WTC11 (cell line): ENCODE measurements around the gene CBX7. TPM values are rescaled to one million over a fixed set of nuclear protein-coding genes. Genes with fewer than 3 reads are reported as not detected.

Experiments used
- ATAC-seq: fragments of 200-7000 bp; cut with Tn5 transposase; 2 replicates; pipeline ENCODE4 v1.10.0; 2021; ENCODE audit warnings: mild to moderate bottlenecking, moderate library complexity
- CTCF ChIA-PET: fragments of 300-600 bp; sonication (Branson Sonifier 250); formaldehyde crosslinking; loops from one replicate; lab custom pipeline; 2021; ENCODE audit warnings: antibody characterized with exemption; lab: Charles Lee
- POLR2A ChIA-PET: fragments of 350-600 bp; sonication (Branson Sonifier 250); formaldehyde crosslinking; loops from one replicate; lab custom pipeline; 2021; ENCODE audit warnings: antibody characterized with exemption; lab: Charles Lee
- DNase-seq: peaks from one replicate; pipeline ENCODE4 v3.0.0; 2021; ENCODE audit warnings: low spot score
- H3K27ac Mint-ChIP-seq: 2 replicates; pipeline ENCODE4 v1.8.0; 2021; ENCODE audit warnings: mixed read lengths
- H3K27me3 Mint-ChIP-seq: 2 replicates; pipeline ENCODE4 v1.8.0; 2021; ENCODE audit warnings: low read depth, mild to moderate bottlenecking, moderate library complexity, mixed read lengths
- H3K36me3 Mint-ChIP-seq: 2 replicates; pipeline ENCODE4 v1.8.0; 2021; ENCODE audit warnings: mixed read lengths
- H3K4me1 Mint-ChIP-seq: 2 replicates; pipeline ENCODE4 v1.8.0; 2022; ENCODE audit warnings: mixed read lengths
- H3K4me3 Mint-ChIP-seq: 2 replicates; pipeline ENCODE4 v1.8.0; 2021; ENCODE audit warnings: mild to moderate bottlenecking, moderate library complexity, mixed read lengths
- H3K9me3 Mint-ChIP-seq: 2 replicates; pipeline ENCODE4 v1.8.0; 2021; ENCODE audit warnings: mixed read lengths
- CBFB ChIP-seq: sonication (generic); formaldehyde crosslinking; IDR thresholded peaks from 2 replicates; pipeline ENCODE4 v1.8.1; 2022; ENCODE audit warnings: mild to moderate bottlenecking, low read depth, missing genetic modification reagents
- CREM ChIP-seq: sonication (generic); formaldehyde crosslinking; IDR thresholded peaks from 2 replicates; pipeline ENCODE4 v1.8.1; 2022; ENCODE audit warnings: mild to moderate bottlenecking, missing genetic modification reagents, moderate library complexity
- EMX1 ChIP-seq: fragments of 250-450 bp; sonication (Bioruptor Pico); IDR thresholded peaks from 2 replicates; pipeline ENCODE4 v1.8.0; 2021; ENCODE audit warnings: mild to moderate bottlenecking
- FOXP1 ChIP-seq: sonication (generic); formaldehyde crosslinking; IDR thresholded peaks from 2 replicates; pipeline ENCODE4 v1.8.0; 2022; ENCODE audit warnings: missing genetic modification reagents, mild to moderate bottlenecking, moderate library complexity, borderline replicate concordance
- IRF2 ChIP-seq: sonication (generic); formaldehyde crosslinking; IDR thresholded peaks from 2 replicates; pipeline ENCODE4 v1.8.0; 2022; ENCODE audit warnings: low read depth, missing genetic modification reagents, borderline replicate concordance
- JAZF1 ChIP-seq: fragments of 250-450 bp; sonication (Bioruptor Pico); IDR thresholded peaks from 2 replicates; pipeline ENCODE4 v1.9.0; 2021; ENCODE audit warnings: moderate library complexity, mild to moderate bottlenecking, inconsistent platforms
- NFATC4 ChIP-seq: fragments of 250-450 bp; sonication (Bioruptor Pico); IDR thresholded peaks from 2 replicates; pipeline ENCODE4 v1.9.0; 2021; ENCODE audit warnings: mild to moderate bottlenecking
- NFYB ChIP-seq: sonication (generic); formaldehyde crosslinking; conservative IDR thresholded peaks from 2 replicates; pipeline ENCODE4 v1.8.0; 2022; ENCODE audit warnings: low read depth, missing genetic modification reagents
- NR2C2 ChIP-seq: sonication (generic); formaldehyde crosslinking; IDR thresholded peaks from 2 replicates; pipeline ENCODE4 v1.8.0; 2022; ENCODE audit warnings: mild to moderate bottlenecking, missing genetic modification reagents
- PRRX2 ChIP-seq: fragments of 250-450 bp; sonication (Bioruptor Pico); IDR thresholded peaks from 2 replicates; pipeline ENCODE4 v1.8.0; 2021; ENCODE audit warnings: mild to moderate bottlenecking
- RELA ChIP-seq: sonication (generic); formaldehyde crosslinking; IDR thresholded peaks from 2 replicates; pipeline ENCODE4 v1.8.1; 2022; ENCODE audit warnings: missing genetic modification reagents, mild to moderate bottlenecking, borderline replicate concordance
- TEAD1 ChIP-seq: sonication (generic); formaldehyde crosslinking; IDR thresholded peaks from 2 replicates; pipeline ENCODE4 v1.8.0; 2022; ENCODE audit warnings: mild to moderate bottlenecking, missing genetic modification reagents
- ZNF317 ChIP-seq: sonication (generic); formaldehyde crosslinking; IDR thresholded peaks from 2 replicates; pipeline ENCODE4 v1.8.1; 2023; ENCODE audit warnings: low read depth, mild to moderate bottlenecking, moderate library complexity, missing genetic modification reagents, borderline replicate concordance
- ZNF671 ChIP-seq: fragments of 250-450 bp; sonication (Bioruptor Pico); IDR thresholded peaks from 2 replicates; pipeline ENCODE4 v1.8.0; 2021; ENCODE audit warnings: mild to moderate bottlenecking
- total RNA-seq: library from RNA; stranded (reverse); gene quantifications from 3 replicates; pipeline ENCODE4 v1.2.3, GENCODE V29; 2021
- TF ChIP-seq, protein P1 (sequence below): sonication (generic); formaldehyde crosslinking; IDR thresholded peaks from 2 replicates; pipeline ENCODE4 v1.8.0; 2022; ENCODE audit warnings: mild to moderate bottlenecking, missing genetic modification reagents
- TF ChIP-seq, protein P2 (sequence below): sonication (generic); formaldehyde crosslinking; IDR thresholded peaks from 2 replicates; pipeline ENCODE4 v1.8.1; 2023; ENCODE audit warnings: mild to moderate bottlenecking, missing genetic modification reagents, moderate library complexity
- TF ChIP-seq, protein P3 (sequence below): fragments of 250-450 bp; sonication (Bioruptor Pico); IDR thresholded peaks from 2 replicates; pipeline ENCODE4 v1.8.0; 2021; ENCODE audit warnings: mild to moderate bottlenecking
- TF ChIP-seq, protein P4 (sequence below): sonication (generic); formaldehyde crosslinking; IDR thresholded peaks from 2 replicates; pipeline ENCODE4 v1.8.1; 2022; ENCODE audit warnings: mild to moderate bottlenecking, moderate library complexity, missing genetic modification reagents
- TF ChIP-seq, protein P5 (sequence below): sonication (generic); formaldehyde crosslinking; IDR thresholded peaks from 2 replicates; pipeline ENCODE4 v1.8.1; 2022; ENCODE audit warnings: low read depth, missing genetic modification reagents, borderline replicate concordance
- TF ChIP-seq, protein P6 (sequence below): sonication (generic); formaldehyde crosslinking; IDR thresholded peaks from 2 replicates; pipeline ENCODE4 v1.8.1; 2022; ENCODE audit warnings: low read depth, mild to moderate bottlenecking, moderate library complexity, missing genetic modification reagents, borderline replicate concordance
- TF ChIP-seq, protein P7 (sequence below): sonication (generic); formaldehyde crosslinking; IDR thresholded peaks from 2 replicates; pipeline ENCODE4 v1.8.1; 2023; ENCODE audit warnings: mild to moderate bottlenecking, missing genetic modification reagents
- TF ChIP-seq, protein P8 (sequence below): fragments of 250-450 bp; sonication (Bioruptor Pico); IDR thresholded peaks from 2 replicates; pipeline ENCODE4 v1.9.0; 2021; ENCODE audit warnings: mild to moderate bottlenecking

Gene CBX7
- total RNA-seq, 1 experiment from 2014 or later, result 10.6 TPM

DNA sequence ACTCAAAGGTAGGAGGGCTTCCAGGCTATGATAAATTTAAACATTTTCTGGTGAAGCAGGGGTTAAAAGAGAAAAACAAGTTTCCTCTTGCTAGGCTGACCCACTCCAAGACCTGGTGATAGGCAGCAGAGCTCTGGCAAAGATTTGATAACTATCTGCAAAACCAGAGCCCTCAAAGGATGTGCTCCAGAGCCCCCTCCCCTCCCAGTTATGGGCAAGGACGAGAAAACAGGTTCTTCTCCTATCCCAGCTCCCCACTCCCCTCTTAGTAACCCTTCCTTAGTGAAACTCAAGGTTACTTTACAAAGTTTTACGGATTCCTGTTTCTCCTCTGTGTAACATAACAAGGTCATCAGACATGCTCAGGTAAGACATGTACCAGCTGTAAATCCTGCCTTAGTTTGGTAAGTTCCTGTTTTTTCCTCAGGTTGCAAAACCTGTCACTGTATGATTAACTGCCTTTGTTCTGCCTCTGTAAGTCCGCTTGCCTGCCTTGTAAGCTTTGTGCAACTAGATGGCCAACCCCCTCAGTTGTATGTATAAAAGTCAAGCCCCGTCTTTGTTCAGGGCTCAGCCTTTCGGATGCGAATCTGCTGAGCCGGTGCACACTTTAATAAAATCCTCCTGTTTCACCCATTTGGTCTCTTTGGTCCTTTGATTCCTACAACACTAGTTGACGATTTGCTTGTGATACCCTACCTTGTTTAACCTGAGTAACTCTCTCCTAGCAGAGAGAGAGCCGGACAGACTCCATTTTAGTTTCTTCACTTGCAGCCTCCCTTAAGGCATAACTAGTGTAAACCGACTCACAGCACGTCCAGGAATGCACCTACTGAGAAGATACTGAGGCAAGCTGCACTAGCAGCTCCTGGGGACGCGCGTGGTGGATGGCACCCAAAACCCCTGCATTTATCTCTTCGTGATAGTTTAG is 41.6 kb downstream of the CBX7 start:
- Mint-ChIP-seq H3K4me3 (no peak overlapping the region), H3K27me3 (peaks cover 31% of the 10 kb centered on the region), H3K27ac (no peak overlapping the region)
- TF ChIP-seq IRF2 (no peak), NFYB (CRISPR knock-in tag) (no peak), EMX1 (CRISPR knock-in tag) (no peak), JAZF1 (CRISPR knock-in tag) (no peak), NFATC4 (CRISPR knock-in tag) (no peak)
- TF ChIP-seq, protein P1, sequence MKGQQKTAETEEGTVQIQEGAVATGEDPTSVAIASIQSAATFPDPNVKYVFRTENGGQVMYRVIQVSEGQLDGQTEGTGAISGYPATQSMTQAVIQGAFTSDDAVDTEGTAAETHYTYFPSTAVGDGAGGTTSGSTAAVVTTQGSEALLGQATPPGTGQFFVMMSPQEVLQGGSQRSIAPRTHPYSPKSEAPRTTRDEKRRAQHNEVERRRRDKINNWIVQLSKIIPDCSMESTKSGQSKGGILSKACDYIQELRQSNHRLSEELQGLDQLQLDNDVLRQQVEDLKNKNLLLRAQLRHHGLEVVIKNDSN (CRISPR knock-in tag), result no peak
- TF ChIP-seq, all 79 proteins: peak for 0
- no peak for DNase-seq
- H3K36me3 Mint-ChIP-seq, result no peaks in the 10 kb centered on the region
- H3K4me1 Mint-ChIP-seq, result peaks cover 39% of the 10 kb centered on the region
- ATAC-seq, result no peak
- H3K9me3 Mint-ChIP-seq, result no peaks in the 10 kb centered on the region
- POLR2A ChIA-PET, result no interaction called here
- CTCF ChIA-PET, result interaction anchor here (0.6 to 2.1 kb wide), 6 partner anchors 11 to 269 kb away, joined by 3 to 7 read pairs (median 4); no protein-coding TSS in a partner anchor

DNA sequence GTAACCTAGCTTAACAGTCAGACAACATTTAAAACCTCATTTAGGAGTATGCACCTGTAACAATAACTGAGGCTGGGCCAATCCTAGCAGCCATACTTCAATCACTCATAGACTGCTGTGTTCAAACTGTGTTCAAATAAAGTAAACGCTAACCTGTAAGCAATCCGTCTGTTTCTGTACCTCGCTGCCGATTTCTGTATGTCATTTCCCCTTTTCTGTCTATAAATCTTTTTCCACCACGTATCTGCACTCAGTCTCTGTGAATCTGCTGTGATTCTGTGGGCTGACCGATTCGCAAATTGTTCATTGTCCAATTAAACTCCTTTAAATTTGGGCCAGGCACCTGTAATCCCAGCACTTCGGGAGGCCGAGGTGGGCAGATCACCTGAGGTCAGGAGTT is 43.1 kb downstream of the CBX7 start:
- H3K27me3 Mint-ChIP-seq, result peaks cover 15% of the 10 kb centered on the region
- H3K9me3 Mint-ChIP-seq, result no peaks in the 10 kb centered on the region
- H3K27ac Mint-ChIP-seq, result no peak overlapping the region
- H3K4me1 Mint-ChIP-seq, result peaks cover 23% of the 10 kb centered on the region
- no peak for DNase-seq
- CTCF ChIA-PET, result no interaction called here
- no peak for ATAC-seq
- no peaks in the 10 kb centered on the region for H3K36me3 Mint-ChIP-seq
- no peak overlapping the region for H3K4me3 Mint-ChIP-seq
- POLR2A ChIA-PET, result interaction anchor here (0.6 kb wide), 1 partner anchor 202 kb away, joined by 3 read pairs; no protein-coding TSS in a partner anchor
- no peak for TF ChIP-seq PRRX2 (CRISPR knock-in tag)
- TF ChIP-seq, protein P2, sequence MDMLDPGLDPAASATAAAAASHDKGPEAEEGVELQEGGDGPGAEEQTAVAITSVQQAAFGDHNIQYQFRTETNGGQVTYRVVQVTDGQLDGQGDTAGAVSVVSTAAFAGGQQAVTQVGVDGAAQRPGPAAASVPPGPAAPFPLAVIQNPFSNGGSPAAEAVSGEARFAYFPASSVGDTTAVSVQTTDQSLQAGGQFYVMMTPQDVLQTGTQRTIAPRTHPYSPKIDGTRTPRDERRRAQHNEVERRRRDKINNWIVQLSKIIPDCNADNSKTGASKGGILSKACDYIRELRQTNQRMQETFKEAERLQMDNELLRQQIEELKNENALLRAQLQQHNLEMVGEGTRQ (CRISPR knock-in tag), result no peak
- no peak for TF ChIP-seq ZNF317 (CRISPR knock-in tag)
- TF ChIP-seq FOXP1 (CRISPR knock-in tag), result no peak
- TF ChIP-seq, protein P3, sequence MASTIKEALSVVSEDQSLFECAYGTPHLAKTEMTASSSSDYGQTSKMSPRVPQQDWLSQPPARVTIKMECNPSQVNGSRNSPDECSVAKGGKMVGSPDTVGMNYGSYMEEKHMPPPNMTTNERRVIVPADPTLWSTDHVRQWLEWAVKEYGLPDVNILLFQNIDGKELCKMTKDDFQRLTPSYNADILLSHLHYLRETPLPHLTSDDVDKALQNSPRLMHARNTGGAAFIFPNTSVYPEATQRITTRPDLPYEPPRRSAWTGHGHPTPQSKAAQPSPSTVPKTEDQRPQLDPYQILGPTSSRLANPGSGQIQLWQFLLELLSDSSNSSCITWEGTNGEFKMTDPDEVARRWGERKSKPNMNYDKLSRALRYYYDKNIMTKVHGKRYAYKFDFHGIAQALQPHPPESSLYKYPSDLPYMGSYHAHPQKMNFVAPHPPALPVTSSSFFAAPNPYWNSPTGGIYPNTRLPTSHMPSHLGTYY (CRISPR knock-in tag), result no peak
- TF ChIP-seq ZNF671, result no peak
- TF ChIP-seq JAZF1 (CRISPR knock-in tag), result no peak
- TF ChIP-seq, protein P4, sequence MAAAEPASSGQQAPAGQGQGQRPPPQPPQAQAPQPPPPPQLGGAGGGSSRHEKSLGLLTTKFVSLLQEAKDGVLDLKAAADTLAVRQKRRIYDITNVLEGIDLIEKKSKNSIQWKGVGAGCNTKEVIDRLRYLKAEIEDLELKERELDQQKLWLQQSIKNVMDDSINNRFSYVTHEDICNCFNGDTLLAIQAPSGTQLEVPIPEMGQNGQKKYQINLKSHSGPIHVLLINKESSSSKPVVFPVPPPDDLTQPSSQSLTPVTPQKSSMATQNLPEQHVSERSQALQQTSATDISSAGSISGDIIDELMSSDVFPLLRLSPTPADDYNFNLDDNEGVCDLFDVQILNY (CRISPR knock-in tag), result no peak
- no peak for TF ChIP-seq CREM (CRISPR knock-in tag)
- TF ChIP-seq, protein P5, sequence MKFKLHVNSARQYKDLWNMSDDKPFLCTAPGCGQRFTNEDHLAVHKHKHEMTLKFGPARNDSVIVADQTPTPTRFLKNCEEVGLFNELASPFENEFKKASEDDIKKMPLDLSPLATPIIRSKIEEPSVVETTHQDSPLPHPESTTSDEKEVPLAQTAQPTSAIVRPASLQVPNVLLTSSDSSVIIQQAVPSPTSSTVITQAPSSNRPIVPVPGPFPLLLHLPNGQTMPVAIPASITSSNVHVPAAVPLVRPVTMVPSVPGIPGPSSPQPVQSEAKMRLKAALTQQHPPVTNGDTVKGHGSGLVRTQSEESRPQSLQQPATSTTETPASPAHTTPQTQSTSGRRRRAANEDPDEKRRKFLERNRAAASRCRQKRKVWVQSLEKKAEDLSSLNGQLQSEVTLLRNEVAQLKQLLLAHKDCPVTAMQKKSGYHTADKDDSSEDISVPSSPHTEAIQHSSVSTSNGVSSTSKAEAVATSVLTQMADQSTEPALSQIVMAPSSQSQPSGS, result no peak
- TF ChIP-seq, protein P6, sequence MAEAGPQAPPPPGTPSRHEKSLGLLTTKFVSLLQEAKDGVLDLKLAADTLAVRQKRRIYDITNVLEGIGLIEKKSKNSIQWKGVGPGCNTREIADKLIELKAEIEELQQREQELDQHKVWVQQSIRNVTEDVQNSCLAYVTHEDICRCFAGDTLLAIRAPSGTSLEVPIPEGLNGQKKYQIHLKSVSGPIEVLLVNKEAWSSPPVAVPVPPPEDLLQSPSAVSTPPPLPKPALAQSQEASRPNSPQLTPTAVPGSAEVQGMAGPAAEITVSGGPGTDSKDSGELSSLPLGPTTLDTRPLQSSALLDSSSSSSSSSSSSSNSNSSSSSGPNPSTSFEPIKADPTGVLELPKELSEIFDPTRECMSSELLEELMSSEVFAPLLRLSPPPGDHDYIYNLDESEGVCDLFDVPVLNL, result no peak
- no peak for TF ChIP-seq NR2C2
- TF ChIP-seq TEAD1 (CRISPR knock-in tag), result no peak
- no peak for TF ChIP-seq CBFB (CRISPR knock-in tag)
- TF ChIP-seq, protein P7, sequence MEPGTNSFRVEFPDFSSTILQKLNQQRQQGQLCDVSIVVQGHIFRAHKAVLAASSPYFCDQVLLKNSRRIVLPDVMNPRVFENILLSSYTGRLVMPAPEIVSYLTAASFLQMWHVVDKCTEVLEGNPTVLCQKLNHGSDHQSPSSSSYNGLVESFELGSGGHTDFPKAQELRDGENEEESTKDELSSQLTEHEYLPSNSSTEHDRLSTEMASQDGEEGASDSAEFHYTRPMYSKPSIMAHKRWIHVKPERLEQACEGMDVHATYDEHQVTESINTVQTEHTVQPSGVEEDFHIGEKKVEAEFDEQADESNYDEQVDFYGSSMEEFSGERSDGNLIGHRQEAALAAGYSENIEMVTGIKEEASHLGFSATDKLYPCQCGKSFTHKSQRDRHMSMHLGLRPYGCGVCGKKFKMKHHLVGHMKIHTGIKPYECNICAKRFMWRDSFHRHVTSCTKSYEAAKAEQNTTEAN (CRISPR knock-in tag), result no peak
- no peak for TF ChIP-seq RELA
- TF ChIP-seq, protein P8, sequence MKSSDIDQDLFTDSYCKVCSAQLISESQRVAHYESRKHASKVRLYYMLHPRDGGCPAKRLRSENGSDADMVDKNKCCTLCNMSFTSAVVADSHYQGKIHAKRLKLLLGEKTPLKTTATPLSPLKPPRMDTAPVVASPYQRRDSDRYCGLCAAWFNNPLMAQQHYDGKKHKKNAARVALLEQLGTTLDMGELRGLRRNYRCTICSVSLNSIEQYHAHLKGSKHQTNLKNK (CRISPR knock-in tag), result no peak
